ENCODE measurements around the gene ADAMTS17.
"Not testable (repeated sequence)": the region's sequence is repeated elsewhere in the genome, so short reads cannot be mapped to it uniquely, and the experiment has no call there.

ADAMTS17 gene

GRCh38 chr15:99994849-99995248 lies 346.9 kb downstream of the ADAMTS17 start:
- DNase-seq (ENCODE audit: low read depth in 2 of 2): no peak

- DNase-seq (ENCODE audit: low read depth in 2 of 2): no peak
These were observed 348.1 kb downstream of the ADAMTS17 start for GRCh38 chr15:99993681-99994131.

- no peak for DNase-seq (ENCODE audit: low read depth in 2 of 2)
These were observed 348.5 kb downstream of the ADAMTS17 start for GRCh38 chr15:99993262-99993661.

- DNase-seq (ENCODE audit: low read depth in 2 of 2): no peak
These were observed 349.1 kb downstream of the ADAMTS17 start for GRCh38 chr15:99992611-99993231.

GRCh38 chr15:99989095-99989494 lies 352.7 kb downstream of the ADAMTS17 start:
- DNase-seq (ENCODE audit: low read depth in 2 of 2): no peak

- no peak for DNase-seq (ENCODE audit: low read depth in 2 of 2)
These were observed 354.1 kb downstream of the ADAMTS17 start for GRCh38 chr15:99987701-99988100.

- DNase-seq (ENCODE audit: low read depth in 2 of 2): no peak
These were observed 354.7 kb downstream of the ADAMTS17 start for GRCh38 chr15:99987119-99987506.

- no peak for DNase-seq (ENCODE audit: low read depth in 2 of 2)
These were observed 355.3 kb downstream of the ADAMTS17 start for GRCh38 chr15:99986297-99987118.

GRCh38 chr15:99985878-99986277 lies 355.9 kb downstream of the ADAMTS17 start:
- DNase-seq (ENCODE audit: low read depth in 2 of 2): no peak

- no peak for DNase-seq (ENCODE audit: low read depth in 2 of 2)
These were observed 357.1 kb downstream of the ADAMTS17 start for GRCh38 chr15:99984491-99985243.

- DNase-seq (ENCODE audit: low read depth in 2 of 2): no peak
These were observed 357.9 kb downstream of the ADAMTS17 start for GRCh38 chr15:99983886-99984286.

- no peak for DNase-seq (ENCODE audit: low read depth in 2 of 2)
These were observed 358.4 kb downstream of the ADAMTS17 start for GRCh38 chr15:99983171-99983885.

- DNase-seq (ENCODE audit: low read depth in 2 of 2): no peak
These were observed 359.1 kb downstream of the ADAMTS17 start for GRCh38 chr15:99982662-99983061.

- DNase-seq (ENCODE audit: low read depth in 2 of 2): no peak
These were observed 359.7 kb downstream of the ADAMTS17 start for GRCh38 chr15:99981839-99982658.

GRCh38 chr15:99981191-99981647 lies 360.6 kb downstream of the ADAMTS17 start:
- no peak for DNase-seq (ENCODE audit: low read depth in 2 of 2)

- DNase-seq (ENCODE audit: low read depth in 2 of 2): no peak
These were observed 361.0 kb downstream of the ADAMTS17 start for GRCh38 chr15:99980752-99981151.

- not testable (repeated sequence) for DNase-seq (ENCODE audit: low read depth in 2 of 2)
These were observed 361.9 kb downstream of the ADAMTS17 start for GRCh38 chr15:99979886-99980285.

GRCh38 chr15:99979371-99979770 lies 362.4 kb downstream of the ADAMTS17 start:
- DNase-seq (ENCODE audit: low read depth in 2 of 2): no peak

- DNase-seq (ENCODE audit: low read depth in 2 of 2): no peak
These were observed 363.3 kb downstream of the ADAMTS17 start for GRCh38 chr15:99978426-99978825.

- no peak for DNase-seq (ENCODE audit: low read depth in 2 of 2)
These were observed 363.8 kb downstream of the ADAMTS17 start for GRCh38 chr15:99977929-99978328.

- no peak for DNase-seq (ENCODE audit: low read depth in 2 of 2)
These were observed 364.9 kb downstream of the ADAMTS17 start for GRCh38 chr15:99976811-99977271.
